SK-N-SH treated with all-trans-retinoic acid at 6 μM for 48 hours (cell line): ENCODE measurements around the gene CDRT4.
A peak's percentile ranks its signal among the peaks of the same experiment; 100 is the strongest.

ENCODE experiments used
- ATAC-seq: fragments of 200-7000 bp; cut with Tn5 transposase; 3 replicates; pipeline ENCODE4 v1.9.1; 2020; ENCODE audit warnings: mild to moderate bottlenecking, moderate library complexity
- ARNTL ChIP-seq: fragments of 450-650 bp; formaldehyde crosslinking; IDR thresholded peaks from 2 replicates; pipeline ENCODE4 v1.5.0; 2020; ENCODE audit warnings: low read depth, mild to moderate bottlenecking, moderate library complexity, borderline replicate concordance
- BACH2 ChIP-seq: fragments of 250-450 bp; sonication (Bioruptor Pico); IDR thresholded peaks from 2 replicates; pipeline ENCODE4 v1.9.0; 2021; ENCODE audit warnings: mild to moderate bottlenecking, borderline replicate concordance
- CSDC2 ChIP-seq: fragments of 250-450 bp; sonication (Bioruptor Pico); IDR thresholded peaks from 2 replicates; pipeline ENCODE4 v1.5.0; 2020; ENCODE audit warnings: mild to moderate bottlenecking, moderate library complexity
- PPARA ChIP-seq: fragments of 250-450 bp; sonication (Bioruptor Pico); IDR thresholded peaks from 2 replicates; pipeline ENCODE4 v1.5.0; 2020; ENCODE audit warnings: mild to moderate bottlenecking, borderline replicate concordance
- RARB ChIP-seq: fragments of 250-450 bp; sonication (Bioruptor Pico); IDR thresholded peaks from 2 replicates; pipeline ENCODE4 v1.8.0; 2021; ENCODE audit warnings: mild to moderate bottlenecking, moderate library complexity
- TCF4 ChIP-seq: fragments of 250-450 bp; sonication (Bioruptor Pico); IDR thresholded peaks from 2 replicates; pipeline ENCODE4 v1.8.0; 2021; ENCODE audit warnings: mild to moderate bottlenecking, moderate library complexity, borderline replicate concordance
- TOX ChIP-seq: fragments of 250-450 bp; sonication (Bioruptor Pico); IDR thresholded peaks from 2 replicates; pipeline ENCODE4 v1.8.0; 2021; ENCODE audit warnings: mild to moderate bottlenecking, moderate library complexity, borderline replicate concordance
- ZC3H10 ChIP-seq: fragments of 250-450 bp; sonication (Bioruptor Pico); IDR thresholded peaks from 2 replicates; pipeline ENCODE4 v1.5.1; 2021; ENCODE audit warnings: mild to moderate bottlenecking, moderate library complexity
- ZFP3 ChIP-seq: fragments of 250-450 bp; sonication (Bioruptor Pico); IDR thresholded peaks from 2 replicates; pipeline ENCODE4 v1.5.0; 2020; ENCODE audit warnings: mild to moderate bottlenecking, moderate library complexity
- ZFP30 ChIP-seq: fragments of 450-650 bp; formaldehyde crosslinking; IDR thresholded peaks from 2 replicates; pipeline ENCODE4 v1.5.0; 2022; ENCODE audit warnings: mild to moderate bottlenecking, moderate library complexity
- ZNF565 ChIP-seq: fragments of 450-650 bp; formaldehyde crosslinking; conservative IDR thresholded peaks from 2 replicates; pipeline ENCODE4 v1.5.0; 2020; ENCODE audit warnings: low read depth, mild to moderate bottlenecking, moderate library complexity
- ZNF8 ChIP-seq: fragments of 450-650 bp; formaldehyde crosslinking; IDR thresholded peaks from 2 replicates; pipeline ENCODE4 v1.5.0; 2020; ENCODE audit warnings: mild to moderate bottlenecking, moderate library complexity
- TF ChIP-seq, protein P1 (sequence below): fragments of 250-450 bp; sonication (Bioruptor Pico); IDR thresholded peaks from 2 replicates; pipeline ENCODE4 v1.8.0; 2020; ENCODE audit warnings: mild to moderate bottlenecking, moderate library complexity, borderline replicate concordance
- TF ChIP-seq, protein P2 (sequence below): fragments of 250-450 bp; sonication (Bioruptor Pico); IDR thresholded peaks from 2 replicates; pipeline ENCODE4 v1.5.1; 2020; ENCODE audit warnings: low read depth, mild to moderate bottlenecking, moderate library complexity
- TF ChIP-seq, protein P3 (sequence below): fragments of 250-450 bp; sonication (Bioruptor Pico); IDR thresholded peaks from 2 replicates; pipeline ENCODE4 v1.8.0; 2021; ENCODE audit warnings: low read depth, mild to moderate bottlenecking, moderate library complexity, borderline replicate concordance

The CDRT4 gene

DNA sequence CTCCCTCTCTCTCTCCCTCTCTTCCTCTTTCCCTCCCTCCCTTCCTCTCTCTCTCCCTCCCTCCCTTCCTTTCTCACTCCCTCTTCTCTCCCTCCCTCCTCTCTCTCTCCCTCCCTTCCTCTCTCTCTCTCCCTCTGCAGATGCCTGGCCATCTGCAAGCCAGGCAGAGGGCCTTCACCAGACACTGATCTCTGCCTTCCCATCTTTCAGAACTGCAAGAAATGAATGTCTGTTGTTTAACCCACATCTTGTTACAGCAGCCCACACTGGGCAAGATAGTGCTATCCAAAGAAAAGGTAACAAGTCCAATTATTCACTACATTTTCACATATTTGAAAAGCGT is 26.2 kb upstream of the CDRT4 start:
- TF ChIP-seq ZFP30 (CRISPR knock-in tag): no peak
- TF ChIP-seq, protein P1, sequence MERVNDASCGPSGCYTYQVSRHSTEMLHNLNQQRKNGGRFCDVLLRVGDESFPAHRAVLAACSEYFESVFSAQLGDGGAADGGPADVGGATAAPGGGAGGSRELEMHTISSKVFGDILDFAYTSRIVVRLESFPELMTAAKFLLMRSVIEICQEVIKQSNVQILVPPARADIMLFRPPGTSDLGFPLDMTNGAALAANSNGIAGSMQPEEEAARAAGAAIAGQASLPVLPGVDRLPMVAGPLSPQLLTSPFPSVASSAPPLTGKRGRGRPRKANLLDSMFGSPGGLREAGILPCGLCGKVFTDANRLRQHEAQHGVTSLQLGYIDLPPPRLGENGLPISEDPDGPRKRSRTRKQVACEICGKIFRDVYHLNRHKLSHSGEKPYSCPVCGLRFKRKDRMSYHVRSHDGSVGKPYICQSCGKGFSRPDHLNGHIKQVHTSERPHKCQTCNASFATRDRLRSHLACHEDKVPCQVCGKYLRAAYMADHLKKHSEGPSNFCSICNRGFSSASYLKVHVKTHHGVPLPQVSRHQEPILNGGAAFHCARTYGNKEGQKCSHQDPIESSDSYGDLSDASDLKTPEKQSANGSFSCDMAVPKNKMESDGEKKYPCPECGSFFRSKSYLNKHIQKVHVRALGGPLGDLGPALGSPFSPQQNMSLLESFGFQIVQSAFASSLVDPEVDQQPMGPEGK: no peak
- no peak for TF ChIP-seq BACH2 (CRISPR knock-in tag)
- no peak for ATAC-seq

DNA sequence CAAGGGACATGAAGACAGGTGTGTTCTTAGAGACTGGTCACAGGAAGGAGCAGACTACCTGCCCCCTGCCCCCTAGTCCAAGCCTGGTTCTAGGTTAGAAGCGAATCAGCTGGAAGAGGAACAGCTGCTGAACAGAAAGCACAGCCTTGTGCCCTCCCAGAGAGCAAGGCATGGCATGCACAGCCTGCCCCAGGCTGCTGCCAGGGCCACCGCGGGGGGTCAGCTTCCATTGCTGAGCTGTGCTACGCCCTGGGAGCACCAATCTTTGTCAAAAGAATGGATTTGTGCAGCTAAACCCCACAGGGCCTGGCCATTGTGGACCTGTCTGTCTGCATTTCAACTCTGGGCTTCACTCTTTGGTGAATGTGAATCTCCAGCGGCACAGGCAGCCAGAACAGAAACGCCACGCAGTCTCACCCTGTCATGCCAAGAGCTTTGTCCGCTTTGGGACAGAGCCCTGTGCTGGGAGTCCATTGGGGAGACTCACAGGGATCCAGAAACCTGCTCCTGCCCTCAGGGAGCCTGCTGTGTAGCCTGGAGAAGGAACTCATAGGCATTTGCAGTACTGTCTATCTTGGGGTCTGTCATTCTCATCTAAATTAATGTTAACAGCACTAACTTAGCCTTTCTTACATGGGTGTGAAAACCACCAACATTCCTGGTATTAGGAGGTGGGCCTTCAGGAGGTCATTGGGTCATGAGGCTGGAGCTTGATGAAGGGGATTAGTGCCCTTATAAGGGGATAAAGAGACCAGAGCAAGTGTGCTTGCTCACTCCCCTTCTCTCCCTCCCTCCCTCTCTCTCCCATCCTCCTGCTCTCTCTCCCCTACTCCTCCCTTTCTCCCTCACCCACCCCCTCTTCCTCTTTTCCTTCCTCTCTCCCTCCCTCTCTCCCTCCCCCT is 25.6 kb upstream of the CDRT4 start:
- ATAC-seq: no peak
- no peak for TF ChIP-seq TOX (CRISPR knock-in tag)
- TF ChIP-seq CSDC2 (CRISPR knock-in tag): no peak
- no peak for TF ChIP-seq PPARA (CRISPR knock-in tag)
- no peak for TF ChIP-seq ZFP3 (CRISPR knock-in tag)
- TF ChIP-seq RARB (CRISPR knock-in tag): no peak

DNA sequence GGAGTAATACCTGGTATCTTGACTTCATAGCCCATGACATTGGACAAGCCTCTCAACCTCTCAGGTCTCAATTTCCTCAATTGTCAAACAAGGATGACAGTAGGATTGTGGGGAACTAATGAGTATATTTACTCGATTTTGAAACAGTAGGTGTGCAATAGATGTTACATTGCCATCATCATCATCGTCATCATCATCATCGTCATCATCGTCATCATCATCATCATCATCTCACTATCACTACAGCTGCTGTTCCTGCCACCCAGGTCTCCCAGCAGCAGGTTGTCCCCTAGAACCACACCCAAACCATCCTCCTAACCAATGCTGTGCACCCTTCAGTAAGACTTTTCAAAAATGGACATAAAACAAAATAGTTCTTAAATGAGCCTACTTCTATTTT is 24.8 kb upstream of the CDRT4 start:
- ATAC-seq: no peak

DNA sequence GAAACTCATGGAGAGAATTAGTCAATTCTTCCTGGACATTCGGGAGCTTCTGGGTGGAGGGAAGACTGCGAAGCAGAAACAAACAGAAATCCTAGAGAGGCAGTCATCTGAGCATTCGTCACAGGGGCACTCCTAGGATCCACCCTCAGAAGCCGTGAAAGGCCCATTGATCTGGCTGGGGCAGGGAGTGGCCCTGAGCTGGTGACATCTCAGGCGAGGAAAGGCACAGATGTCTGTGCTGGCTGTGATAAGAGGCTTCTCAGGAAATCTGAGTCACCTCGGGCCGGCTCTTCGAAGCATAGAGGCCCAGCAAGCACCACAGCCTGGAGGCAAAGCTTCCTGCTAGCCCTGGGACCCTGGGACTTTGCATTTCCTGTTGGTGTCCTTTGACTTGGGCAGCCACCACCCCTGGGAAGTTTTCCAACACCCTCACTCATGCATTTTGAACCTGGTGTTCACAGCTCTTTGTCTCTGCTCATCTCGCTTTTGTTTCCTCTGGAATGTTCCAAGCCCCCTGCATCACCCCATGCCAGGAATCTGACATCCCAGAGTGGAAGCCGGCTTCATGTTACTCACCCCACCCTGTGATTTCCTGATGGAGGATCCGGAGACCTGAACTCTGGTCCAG is 23.3 kb upstream of the CDRT4 start:
- peak; percentile 72 for ATAC-seq
- TF ChIP-seq TCF4 (no peak), BACH2 (CRISPR knock-in tag) (no peak), ZNF8 (CRISPR knock-in tag) (no peak), ZC3H10 (CRISPR knock-in tag) (no peak), ZFP30 (CRISPR knock-in tag) (no peak)
- TF ChIP-seq, protein P2, sequence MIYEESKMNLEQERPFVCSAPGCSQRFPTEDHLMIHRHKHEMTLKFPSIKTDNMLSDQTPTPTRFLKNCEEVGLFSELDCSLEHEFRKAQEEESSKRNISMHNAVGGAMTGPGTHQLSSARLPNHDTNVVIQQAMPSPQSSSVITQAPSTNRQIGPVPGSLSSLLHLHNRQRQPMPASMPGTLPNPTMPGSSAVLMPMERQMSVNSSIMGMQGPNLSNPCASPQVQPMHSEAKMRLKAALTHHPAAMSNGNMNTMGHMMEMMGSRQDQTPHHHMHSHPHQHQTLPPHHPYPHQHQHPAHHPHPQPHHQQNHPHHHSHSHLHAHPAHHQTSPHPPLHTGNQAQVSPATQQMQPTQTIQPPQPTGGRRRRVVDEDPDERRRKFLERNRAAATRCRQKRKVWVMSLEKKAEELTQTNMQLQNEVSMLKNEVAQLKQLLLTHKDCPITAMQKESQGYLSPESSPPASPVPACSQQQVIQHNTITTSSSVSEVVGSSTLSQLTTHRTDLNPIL: no peak

More for the DNA sequence above, 24.8 kb upstream of the CDRT4 start:
- no peak for TF ChIP-seq ARNTL
- no peak for TF ChIP-seq PPARA (CRISPR knock-in tag)

DNA sequence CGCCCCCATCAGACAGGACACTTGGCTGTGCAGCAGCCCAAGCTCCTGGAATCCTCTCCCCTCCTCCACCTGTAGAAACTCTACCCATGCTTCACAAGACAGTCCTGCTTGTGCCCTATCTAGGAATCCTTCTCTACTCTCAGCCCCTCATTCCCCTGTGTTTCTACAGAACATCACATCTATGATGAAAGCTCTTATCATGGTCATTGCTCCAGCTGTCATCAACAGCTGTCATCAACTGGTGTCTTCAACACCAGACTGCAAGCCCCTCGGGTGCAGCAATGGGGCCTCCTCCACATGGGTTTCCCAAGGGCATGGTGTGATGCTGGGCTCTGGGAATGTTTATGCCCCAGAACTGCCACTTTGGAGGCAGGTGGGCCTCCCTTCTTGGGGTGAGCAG is 21.1 kb upstream of the CDRT4 start:
- TF ChIP-seq, protein P3, sequence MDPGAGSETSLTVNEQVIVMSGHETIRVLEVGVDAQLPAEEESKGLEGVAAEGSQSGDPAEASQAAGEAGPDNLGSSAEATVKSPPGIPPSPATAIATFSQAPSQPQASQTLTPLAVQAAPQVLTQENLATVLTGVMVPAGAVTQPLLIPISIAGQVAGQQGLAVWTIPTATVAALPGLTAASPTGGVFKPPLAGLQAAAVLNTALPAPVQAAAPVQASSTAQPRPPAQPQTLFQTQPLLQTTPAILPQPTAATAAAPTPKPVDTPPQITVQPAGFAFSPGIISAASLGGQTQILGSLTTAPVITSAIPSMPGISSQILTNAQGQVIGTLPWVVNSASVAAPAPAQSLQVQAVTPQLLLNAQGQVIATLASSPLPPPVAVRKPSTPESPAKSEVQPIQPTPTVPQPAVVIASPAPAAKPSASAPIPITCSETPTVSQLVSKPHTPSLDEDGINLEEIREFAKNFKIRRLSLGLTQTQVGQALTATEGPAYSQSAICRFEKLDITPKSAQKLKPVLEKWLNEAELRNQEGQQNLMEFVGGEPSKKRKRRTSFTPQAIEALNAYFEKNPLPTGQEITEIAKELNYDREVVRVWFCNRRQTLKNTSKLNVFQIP (CRISPR knock-in tag): no peak
- TF ChIP-seq, all 23 proteins: peak for 0
- ATAC-seq: no peak

DNA sequence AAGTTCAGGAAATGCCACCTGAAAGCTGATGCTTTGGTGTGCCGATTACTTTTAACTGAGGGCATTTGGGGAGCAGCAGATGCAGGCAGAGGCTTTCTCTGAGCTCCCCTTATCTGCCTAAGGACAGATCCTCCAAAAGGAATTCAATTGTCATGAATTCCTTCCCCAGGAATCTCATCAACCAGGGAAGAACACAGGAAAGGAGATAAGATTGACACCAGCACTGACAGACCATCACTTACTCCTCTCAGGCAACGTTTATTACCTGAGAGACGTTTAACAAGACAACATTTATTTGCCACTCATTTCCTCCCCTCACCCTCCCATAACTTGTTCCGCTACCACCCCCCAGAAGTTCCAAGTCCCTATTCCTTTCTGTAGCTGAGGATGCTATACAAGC is 17.6 kb upstream of the CDRT4 start:
- ATAC-seq: no peak
- TF ChIP-seq, protein P3 (CRISPR knock-in tag): no peak
- TF ChIP-seq TCF4 (no peak), ZNF565 (no peak), ZNF8 (CRISPR knock-in tag) (no peak), TOX (CRISPR knock-in tag) (no peak)
- TF ChIP-seq, protein P1: no peak
